ENCODE data around the gene CFAP251.
"Not testable (repeated sequence)": the region's sequence is repeated elsewhere in the genome, so short reads cannot be mapped to it uniquely, and the experiment has no call there.

CFAP251 gene

GRCh38 chr12:121921066-121921465 is 2.7 kb downstream of the CFAP251 start:
- H3K9ac ChIP-seq, result no peak overlapping the region
- no peaks in the 10 kb centered on the region for H3K4me1 ChIP-seq
- H3K27me3 ChIP-seq (ENCODE audit: control insufficient read depth, insufficient read depth, low read length), result no peaks in the 10 kb centered on the region
- no peak for TF ChIP-seq CTCF (IDR thresholded peaks at IDR 0.05)
- no peak overlapping the region for H3K27ac ChIP-seq
- H3K9me3 ChIP-seq (ENCODE audit: control insufficient read depth, low read length), result no peaks in the 10 kb centered on the region
- no peak overlapping the region for H3K4me2 ChIP-seq (ENCODE audit: low read length)
- H3K4me3 ChIP-seq (ENCODE audit: low read depth, low read length), result no peak overlapping the region
- no peaks in the 10 kb centered on the region for H3K79me2 ChIP-seq
- H3K36me3 ChIP-seq (ENCODE audit: control insufficient read depth, insufficient read depth, low read length), result no peaks in the 10 kb centered on the region
- no peak overlapping the region for H2AFZ ChIP-seq

GRCh38 chr12:121925358-121925695 is 6.9 kb downstream of the CFAP251 start:
- Histone ChIP-seq H3K4me1 (no peaks in the 10 kb centered on the region), H2AFZ (no peak overlapping the region), H3K9ac (no peak overlapping the region), H3K4me3 (ENCODE audit: low read depth, low read length) (no peak overlapping the region), H3K27ac (peak overlapping the region; percentile 57), H3K36me3 (ENCODE audit: control insufficient read depth, insufficient read depth, low read length) (no peaks in the 10 kb centered on the region), H3K4me2 (ENCODE audit: low read length) (no peak overlapping the region), H3K27me3 (ENCODE audit: control insufficient read depth, insufficient read depth, low read length) (no peaks in the 10 kb centered on the region), H3K79me2 (no peaks in the 10 kb centered on the region), H3K9me3 (ENCODE audit: control insufficient read depth, low read length) (no peaks in the 10 kb centered on the region)
- TF ChIP-seq CTCF (IDR thresholded peaks at IDR 0.05), result no peak

- Histone ChIP-seq H3K4me3 (ENCODE audit: low read depth, low read length) (no peak overlapping the region), H3K9me3 (ENCODE audit: control insufficient read depth, low read length) (no peaks in the 10 kb centered on the region), H3K9ac (no peak overlapping the region), H3K4me1 (no peaks in the 10 kb centered on the region), H3K4me2 (ENCODE audit: low read length) (no peak overlapping the region), H3K36me3 (ENCODE audit: control insufficient read depth, insufficient read depth, low read length) (no peaks in the 10 kb centered on the region), H3K27me3 (ENCODE audit: control insufficient read depth, insufficient read depth, low read length) (no peaks in the 10 kb centered on the region), H3K27ac (no peak overlapping the region), H3K79me2 (no peaks in the 10 kb centered on the region), H2AFZ (no peak overlapping the region)
- no peak for TF ChIP-seq CTCF (IDR thresholded peaks at IDR 0.05)
Observed at GRCh38 chr12:121926874-121927706, 8.7 kb downstream of the CFAP251 start.

GRCh38 chr12:121927813-121928212 is 9.4 kb downstream of the CFAP251 start:
- Histone ChIP-seq H3K9ac (no peak overlapping the region), H3K4me1 (no peaks in the 10 kb centered on the region), H3K36me3 (ENCODE audit: control insufficient read depth, insufficient read depth, low read length) (no peaks in the 10 kb centered on the region), H3K79me2 (no peaks in the 10 kb centered on the region), H3K27ac (no peak overlapping the region), H3K27me3 (ENCODE audit: control insufficient read depth, insufficient read depth, low read length) (no peaks in the 10 kb centered on the region), H2AFZ (no peak overlapping the region), H3K4me3 (ENCODE audit: low read depth, low read length) (no peak overlapping the region), H3K4me2 (ENCODE audit: low read length) (no peak overlapping the region), H3K9me3 (ENCODE audit: control insufficient read depth, low read length) (no peaks in the 10 kb centered on the region)
- TF ChIP-seq CTCF (IDR thresholded peaks at IDR 0.05), result no peak

GRCh38 chr12:121929545-121929944 is 11.2 kb downstream of the CFAP251 start:
- not testable (repeated sequence) for H2AFZ ChIP-seq; H3K27ac ChIP-seq; H3K36me3 ChIP-seq (ENCODE audit: control insufficient read depth, insufficient read depth, low read length); H3K9ac ChIP-seq; H3K4me1 ChIP-seq; H3K79me2 ChIP-seq; H3K27me3 ChIP-seq (ENCODE audit: control insufficient read depth, insufficient read depth, low read length); H3K4me2 ChIP-seq (ENCODE audit: low read length); H3K9me3 ChIP-seq (ENCODE audit: control insufficient read depth, low read length); H3K4me3 ChIP-seq (ENCODE audit: low read depth, low read length)
